DND-41 (cell line): ENCODE results near the gene STX3.

Experiments
- CTCF ChIP-seq: IDR thresholded peaks from 2 replicates; pipeline ENCODE4 v1.5.1; 2012; ENCODE audit warnings: borderline replicate concordance, low read length, moderate library complexity, mild to moderate bottlenecking; ENCODE audit not compliant: poor library complexity, severe bottlenecking; ENCODE audit errors: extremely low read depth
- EZH2 ChIP-seq: IDR thresholded peaks from 3 replicates; pipeline ENCODE4 v1.6.1; 2012; ENCODE audit warnings: borderline replicate concordance, low read depth, mild to moderate bottlenecking, moderate library complexity, low read length, inconsistent platforms; ENCODE audit not compliant: severe bottlenecking

- TF ChIP-seq CTCF (no peak), EZH2 (no peak)
Observed at GRCh38 chr11:59782080-59782479, 26.9 kb downstream of the STX3 start.
